NCI-H226 (cell line): Measurements from ENCODE around the gene RABL3.
"Not testable (repeated sequence)": the region's sequence is repeated elsewhere in the genome, so short reads cannot be mapped to it uniquely, and the experiment has no call there.

Experiments used
- DNase-seq: peaks from one replicate; pipeline ENCODE4 v3.0.0-alpha.2; 2015

RABL3 gene

DNA sequence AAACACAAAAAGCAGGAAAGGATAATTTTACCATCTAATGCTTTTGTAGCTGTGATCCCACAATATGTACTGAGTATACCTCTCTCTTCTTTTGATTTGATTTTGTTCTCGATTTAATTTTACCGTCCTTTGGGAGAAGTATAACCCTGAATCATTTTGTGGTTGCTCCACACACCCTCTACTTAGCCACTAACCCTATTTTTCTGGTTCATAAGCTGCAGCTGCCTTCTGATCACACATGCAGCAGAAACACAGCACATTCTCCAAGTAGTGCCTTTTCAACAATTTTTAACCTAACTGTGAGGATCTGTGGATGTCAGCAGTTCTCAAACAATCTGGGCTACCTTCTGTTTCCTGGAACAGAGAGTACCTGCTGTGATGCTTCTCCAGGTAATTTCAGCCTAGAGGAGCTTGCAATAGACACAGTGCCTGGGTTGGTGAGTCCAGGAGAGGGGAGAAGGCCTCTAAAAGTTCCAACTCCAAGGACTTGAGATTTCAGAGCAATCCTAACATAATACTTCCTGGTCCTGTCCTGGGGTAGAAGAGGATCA is 100.5 kb downstream of the RABL3 start:
- DNase-seq = no peak

DNA sequence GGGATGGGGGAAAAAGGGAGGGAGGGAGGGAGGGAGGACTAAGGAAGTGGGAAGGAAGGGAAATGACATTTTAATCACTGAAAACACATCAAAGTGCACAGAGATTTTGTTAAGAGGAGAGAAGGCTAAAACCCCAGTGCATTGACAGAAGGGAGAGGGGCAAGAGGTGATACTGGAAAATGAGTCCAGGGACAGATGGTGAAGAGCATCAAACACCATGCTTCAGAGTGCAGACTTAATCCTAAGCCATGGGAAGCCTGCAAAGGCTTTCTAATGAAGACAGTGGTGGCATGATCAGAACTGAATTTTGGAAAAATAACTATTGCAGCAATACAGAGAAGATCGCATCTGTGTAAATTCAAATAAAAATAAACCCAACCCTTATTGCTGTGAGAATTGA is 102.1 kb downstream of the RABL3 start:
- DNase-seq = no peak

DNA sequence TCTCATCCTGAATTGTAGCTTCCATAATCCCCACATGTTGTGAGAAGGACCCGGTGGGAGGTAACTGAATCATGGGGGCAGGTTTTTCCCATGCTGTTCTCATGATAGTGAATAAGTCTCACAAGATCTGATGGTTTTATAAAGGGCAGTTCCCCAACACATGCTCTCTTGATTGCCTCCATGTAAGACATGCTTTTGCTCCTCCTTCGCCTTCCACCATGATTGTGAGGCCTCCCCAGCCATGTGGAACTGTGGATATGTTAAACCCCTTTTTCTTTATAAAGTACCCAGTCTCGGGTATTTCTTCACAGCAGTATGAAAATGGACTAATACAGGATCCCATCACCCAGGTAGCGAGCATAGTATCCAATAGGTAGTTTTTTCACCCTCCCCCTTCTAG is 103.5 kb downstream of the RABL3 start:
- DNase-seq = not testable (repeated sequence)

DNA sequence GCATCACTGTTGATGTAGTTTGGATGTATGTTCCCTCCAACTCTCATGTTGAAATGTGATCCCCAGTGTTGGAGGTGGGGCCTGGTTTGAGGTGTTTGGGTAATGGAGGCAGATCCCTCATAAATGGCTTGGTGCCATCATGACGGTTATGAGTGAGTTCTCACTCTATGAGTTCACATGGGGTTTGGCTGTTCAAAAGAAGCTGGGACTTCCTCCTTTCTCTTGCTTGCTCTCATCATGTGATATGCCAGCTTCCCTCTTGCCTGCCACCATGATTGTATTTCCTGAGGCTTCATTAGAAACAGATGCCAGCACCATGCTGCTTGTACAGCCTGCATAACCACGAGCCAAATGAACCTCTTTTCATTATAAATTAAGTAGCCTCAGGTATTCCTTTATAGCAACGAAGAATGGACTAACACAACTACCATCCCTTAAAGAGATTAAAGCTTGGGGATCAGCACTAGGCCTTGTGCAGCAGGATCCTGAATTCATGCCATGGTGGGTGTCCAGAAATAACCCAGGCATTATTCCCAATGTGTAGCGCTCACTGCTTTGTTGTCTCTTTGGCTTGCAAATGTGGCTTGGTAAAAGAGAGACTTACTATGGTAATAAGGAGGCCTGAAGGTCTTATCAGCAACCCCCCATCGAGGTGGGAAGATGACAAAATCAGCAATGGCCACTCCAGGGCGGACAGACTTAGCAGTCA is 104.3 kb downstream of the RABL3 start:
- no peak for DNase-seq

DNA sequence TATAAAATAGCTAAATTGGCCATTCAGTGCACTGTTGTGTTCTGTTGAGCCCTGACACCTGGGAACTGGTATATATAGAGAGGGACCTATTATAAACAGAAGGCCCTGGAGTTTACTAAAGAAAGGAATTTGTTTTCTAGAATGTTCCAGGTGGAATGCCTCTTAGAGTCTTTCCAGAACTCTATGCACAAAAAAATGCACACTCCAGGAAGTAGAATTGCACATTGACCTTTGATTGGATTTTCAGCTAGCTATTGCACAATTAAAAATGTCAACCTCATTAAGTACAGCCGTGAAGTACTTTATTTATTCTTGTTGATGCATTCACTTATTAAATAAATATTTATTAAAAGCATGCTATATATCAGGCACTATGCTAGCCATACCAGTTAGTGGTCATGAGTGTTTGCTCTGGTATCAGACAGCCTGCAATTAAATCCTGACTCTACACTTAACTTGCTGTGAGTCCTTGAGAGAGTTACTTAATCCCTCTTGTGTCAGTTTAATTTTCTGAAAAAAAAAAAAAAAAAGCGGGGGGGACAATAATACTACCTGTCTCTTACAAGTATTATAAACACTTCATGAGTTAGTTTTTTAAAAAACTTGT is 105.4 kb downstream of the RABL3 start:
- no peak for DNase-seq
